22Rv1 (cell line): Measurements from ENCODE around the gene SIT1.

Experiments used
- H3K27ac ChIP-seq: fragments of 450-650 bp; 2 replicates; pipeline ENCODE4 v1.5.1; 2017
- ZFX ChIP-seq: fragments of 450-650 bp; IDR thresholded peaks from 2 replicates; pipeline ENCODE4 v1.6.1; 2017; ENCODE audit warnings: antibody characterized with exemption, borderline replicate concordance
- TF ChIP-seq, protein P1 (sequence below): fragments of 450-650 bp; IDR thresholded peaks from 2 replicates; pipeline ENCODE4 v1.5.1; 2017; ENCODE audit warnings: mild to moderate bottlenecking

SIT1 gene

DNA sequence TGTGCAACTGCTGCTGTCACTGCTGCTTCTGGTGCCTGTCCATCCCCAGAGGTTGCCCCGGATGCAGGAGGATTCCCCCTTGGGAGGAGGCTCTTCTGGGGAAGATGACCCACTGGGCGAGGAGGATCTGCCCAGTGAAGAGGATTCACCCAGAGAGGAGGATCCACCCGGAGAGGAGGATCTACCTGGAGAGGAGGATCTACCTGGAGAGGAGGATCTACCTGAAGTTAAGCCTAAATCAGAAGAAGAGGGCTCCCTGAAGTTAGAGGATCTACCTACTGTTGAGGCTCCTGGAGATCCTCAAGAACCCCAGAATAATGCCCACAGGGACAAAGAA, 23.3 kb upstream of the SIT1 start:
- TF ChIP-seq, protein P1, sequence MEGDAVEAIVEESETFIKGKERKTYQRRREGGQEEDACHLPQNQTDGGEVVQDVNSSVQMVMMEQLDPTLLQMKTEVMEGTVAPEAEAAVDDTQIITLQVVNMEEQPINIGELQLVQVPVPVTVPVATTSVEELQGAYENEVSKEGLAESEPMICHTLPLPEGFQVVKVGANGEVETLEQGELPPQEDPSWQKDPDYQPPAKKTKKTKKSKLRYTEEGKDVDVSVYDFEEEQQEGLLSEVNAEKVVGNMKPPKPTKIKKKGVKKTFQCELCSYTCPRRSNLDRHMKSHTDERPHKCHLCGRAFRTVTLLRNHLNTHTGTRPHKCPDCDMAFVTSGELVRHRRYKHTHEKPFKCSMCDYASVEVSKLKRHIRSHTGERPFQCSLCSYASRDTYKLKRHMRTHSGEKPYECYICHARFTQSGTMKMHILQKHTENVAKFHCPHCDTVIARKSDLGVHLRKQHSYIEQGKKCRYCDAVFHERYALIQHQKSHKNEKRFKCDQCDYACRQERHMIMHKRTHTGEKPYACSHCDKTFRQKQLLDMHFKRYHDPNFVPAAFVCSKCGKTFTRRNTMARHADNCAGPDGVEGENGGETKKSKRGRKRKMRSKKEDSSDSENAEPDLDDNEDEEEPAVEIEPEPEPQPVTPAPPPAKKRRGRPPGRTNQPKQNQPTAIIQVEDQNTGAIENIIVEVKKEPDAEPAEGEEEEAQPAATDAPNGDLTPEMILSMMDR: no peak

DNA sequence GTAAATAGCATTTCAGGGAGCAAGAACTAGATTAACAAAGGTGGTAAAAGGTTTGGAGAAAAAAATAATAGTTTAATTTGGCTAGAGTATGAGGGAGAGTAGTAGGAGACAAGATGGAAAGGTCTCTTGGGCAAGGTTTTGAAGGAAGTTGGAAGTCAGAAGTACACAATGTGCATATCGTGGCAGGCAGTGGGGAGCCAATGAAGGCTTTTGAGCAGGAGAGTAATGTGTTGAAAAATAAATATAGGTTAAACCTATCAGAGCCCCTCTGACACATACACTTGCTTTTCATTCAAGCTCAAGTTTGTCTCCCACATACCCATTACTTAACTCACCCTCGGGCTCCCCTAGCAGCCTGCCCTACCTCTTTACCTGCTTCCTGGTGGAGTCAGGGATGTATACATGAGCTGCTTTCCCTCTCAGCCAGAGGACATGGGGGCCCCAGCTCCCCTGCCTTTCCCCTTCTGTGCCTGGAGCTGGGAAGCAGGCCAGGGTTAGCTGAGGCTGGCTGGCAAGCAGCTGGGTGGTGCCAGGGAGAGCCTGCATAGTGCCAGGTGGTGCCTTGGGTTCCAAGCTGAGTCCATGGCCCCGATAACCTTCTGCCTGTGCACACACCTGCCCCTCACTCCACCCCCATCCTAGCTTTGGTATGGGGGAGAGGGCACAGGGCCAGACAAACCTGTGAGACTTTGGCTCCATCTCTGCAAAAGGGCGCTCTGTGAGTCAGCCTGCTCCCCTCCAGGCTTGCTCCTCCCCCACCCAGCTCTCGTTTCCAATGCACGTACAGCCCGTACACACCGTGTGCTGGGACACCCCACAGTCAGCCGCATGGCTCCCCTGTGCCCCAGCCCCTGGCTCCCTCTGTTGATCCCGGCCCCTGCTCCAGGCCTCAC, 22.6 kb upstream of the SIT1 start, which contains the start of gene CA9:
Gene CA9, plus strand, starts transcription at position 797 of the 893 bp plus-strand sequence. Its CDS starts 32 bp downstream, at position 829.
- no peak for TF ChIP-seq ZFX
- TF ChIP-seq, protein P1: no peak
- no peak within 1 kb of the TSS for H3K27ac ChIP-seq

More for the DNA sequence above, 23.3 kb upstream of the SIT1 start:
- no peak overlapping the region for H3K27ac ChIP-seq

DNA sequence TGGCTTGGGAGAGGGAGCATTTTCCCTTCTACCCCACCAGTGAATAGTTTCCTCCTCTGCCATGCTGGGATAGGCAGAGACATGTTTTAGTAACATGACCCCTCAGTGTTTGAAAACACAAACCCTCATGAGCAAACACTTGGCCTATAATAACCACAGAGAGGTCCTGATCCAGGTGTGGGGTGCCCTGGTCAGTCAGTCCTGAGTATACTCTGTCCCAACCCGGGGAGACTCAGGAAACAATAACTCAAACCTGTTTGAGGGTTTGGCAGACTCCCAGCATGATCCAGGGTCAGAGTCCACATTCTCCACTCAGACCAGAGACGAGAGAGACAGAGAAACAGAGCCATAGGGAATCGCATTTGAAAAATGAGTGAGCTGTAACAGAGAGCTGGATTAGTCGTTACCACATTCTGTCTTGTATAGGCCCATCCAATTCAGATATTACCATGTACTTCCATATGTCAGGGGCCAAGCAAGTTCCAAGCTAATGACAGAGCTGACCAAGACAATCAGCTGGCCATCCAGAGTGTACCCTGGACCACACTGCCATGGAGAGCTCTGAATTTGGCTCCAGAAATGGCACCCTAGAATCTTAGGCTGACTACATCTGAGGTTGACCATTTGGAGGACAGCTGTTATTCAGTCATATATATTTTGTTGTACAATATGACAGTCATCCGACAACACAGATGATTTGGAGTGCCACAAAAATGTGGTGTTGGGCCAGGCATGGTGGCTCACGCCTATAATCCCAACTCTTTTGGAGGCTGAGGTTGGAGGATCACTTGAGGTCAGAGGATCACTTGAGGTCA, 18.8 kb upstream of the SIT1 start:
- peak overlapping the region; percentile 32 for H3K27ac ChIP-seq
- TF ChIP-seq, protein P1: no peak
- no peak for TF ChIP-seq ZFX

DNA sequence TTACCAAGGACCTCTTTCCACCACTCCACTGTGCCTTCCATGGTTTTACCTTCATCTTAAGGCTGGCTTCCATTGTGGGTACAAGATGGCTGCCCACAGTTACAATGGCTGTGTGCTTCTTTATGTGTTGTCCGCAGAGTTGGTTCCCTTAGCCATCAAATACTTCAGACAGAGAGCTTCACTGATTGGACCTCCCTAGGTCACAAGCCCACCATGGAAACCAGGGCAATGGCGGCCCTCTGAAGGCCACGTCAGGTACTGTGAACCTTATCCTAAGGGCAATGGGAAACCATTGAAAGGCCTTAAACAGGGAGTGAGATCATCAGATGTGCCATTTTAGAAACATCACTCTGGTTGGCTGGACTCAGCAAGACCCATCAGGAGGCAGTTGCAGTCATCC, 17.2 kb upstream of the SIT1 start:
- TF ChIP-seq ZFX: no peak
- TF ChIP-seq, protein P1: no peak
- no peak overlapping the region for H3K27ac ChIP-seq

DNA sequence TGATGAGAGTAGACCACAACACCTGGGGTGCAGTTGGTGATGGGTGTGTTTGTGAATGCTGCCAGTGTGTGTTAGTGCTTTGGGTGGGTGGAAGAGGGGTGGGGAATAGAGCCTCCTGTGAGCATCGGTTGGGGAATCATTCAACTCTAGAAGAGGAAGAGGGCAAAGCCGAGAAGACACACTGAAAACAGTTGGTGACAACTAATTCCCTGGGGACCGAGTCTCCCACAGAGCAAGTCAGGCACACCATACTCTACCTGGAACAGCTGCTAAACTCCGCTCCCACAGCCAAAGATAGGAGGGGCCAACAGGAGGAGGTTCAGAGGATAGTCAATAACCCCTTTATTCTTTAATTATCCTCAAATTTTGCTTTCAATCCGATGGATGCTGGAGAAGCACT, 15.8 kb upstream of the SIT1 start:
- TF ChIP-seq ZFX: no peak
- TF ChIP-seq, protein P1: no peak

DNA sequence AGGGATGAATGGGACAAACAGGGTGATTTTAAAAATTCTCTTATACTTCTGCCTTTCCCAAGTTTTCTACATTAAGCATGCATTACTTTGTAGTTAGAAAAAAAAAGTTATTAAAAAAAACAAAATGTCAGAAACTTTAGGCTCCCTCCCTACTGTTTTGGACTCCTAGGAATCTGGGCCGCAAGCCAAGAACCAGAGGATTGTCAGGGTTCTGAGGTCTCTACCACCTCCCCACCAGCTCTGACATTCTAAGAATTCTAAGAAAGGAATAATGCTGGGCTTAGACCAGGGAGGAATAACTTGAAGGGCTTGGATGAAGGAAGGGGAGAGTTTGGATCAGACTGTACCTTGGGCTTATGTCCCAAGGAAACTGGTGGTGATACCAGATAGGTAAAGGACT, 15.3 kb upstream of the SIT1 start:
- no peak for TF ChIP-seq ZFX
- TF ChIP-seq, protein P1: no peak
- no peak overlapping the region for H3K27ac ChIP-seq

More for the DNA sequence above, 15.8 kb upstream of the SIT1 start:
- no peak overlapping the region for H3K27ac ChIP-seq

DNA sequence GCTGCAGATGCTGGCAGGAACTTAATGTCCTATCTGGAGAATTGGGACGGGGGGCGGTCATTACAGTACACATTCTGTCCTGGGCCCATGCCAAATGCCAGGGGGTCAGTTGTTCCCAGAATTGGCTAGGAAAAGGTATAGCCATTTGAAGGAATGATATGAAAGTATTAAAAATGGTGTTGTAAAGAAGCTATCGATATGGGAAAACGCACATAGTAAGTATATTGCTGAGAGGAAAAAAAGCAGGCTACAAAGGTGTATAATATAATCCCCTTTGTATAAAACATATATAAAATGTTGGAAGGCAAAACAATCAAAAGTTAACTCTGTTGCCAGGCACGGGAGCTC, 14.7 kb upstream of the SIT1 start:
- TF ChIP-seq ZFX: no peak
- TF ChIP-seq, protein P1: peak; percentile 32
- H3K27ac ChIP-seq: peak overlapping the region; percentile 91
